WTC11 (cell line): Measurements from ENCODE around the gene PPP1R16B. TPM values are rescaled to one million over a fixed set of nuclear protein-coding genes. Genes with fewer than 3 reads are reported as not detected.

Source experiments
- ATAC-seq: fragments of 200-7000 bp; cut with Tn5 transposase; 2 replicates; pipeline ENCODE4 v1.10.0; 2021; ENCODE audit warnings: mild to moderate bottlenecking, moderate library complexity
- CTCF ChIA-PET: fragments of 300-600 bp; sonication (Branson Sonifier 250); formaldehyde crosslinking; loops from one replicate; lab custom pipeline; 2021; ENCODE audit warnings: antibody characterized with exemption; lab: Charles Lee
- POLR2A ChIA-PET: fragments of 350-600 bp; sonication (Branson Sonifier 250); formaldehyde crosslinking; loops from one replicate; lab custom pipeline; 2021; ENCODE audit warnings: antibody characterized with exemption; lab: Charles Lee
- DNase-seq: peaks from one replicate; pipeline ENCODE4 v3.0.0; 2021; ENCODE audit warnings: low spot score
- H3K27ac Mint-ChIP-seq: 2 replicates; pipeline ENCODE4 v1.8.0; 2021; ENCODE audit warnings: mixed read lengths
- H3K27me3 Mint-ChIP-seq: 2 replicates; pipeline ENCODE4 v1.8.0; 2021; ENCODE audit warnings: low read depth, mild to moderate bottlenecking, moderate library complexity, mixed read lengths
- H3K36me3 Mint-ChIP-seq: 2 replicates; pipeline ENCODE4 v1.8.0; 2021; ENCODE audit warnings: mixed read lengths
- H3K4me1 Mint-ChIP-seq: 2 replicates; pipeline ENCODE4 v1.8.0; 2022; ENCODE audit warnings: mixed read lengths
- H3K4me3 Mint-ChIP-seq: 2 replicates; pipeline ENCODE4 v1.8.0; 2021; ENCODE audit warnings: mild to moderate bottlenecking, moderate library complexity, mixed read lengths
- H3K9me3 Mint-ChIP-seq: 2 replicates; pipeline ENCODE4 v1.8.0; 2021; ENCODE audit warnings: mixed read lengths
- AFF4 ChIP-seq: sonication (generic); formaldehyde crosslinking; IDR thresholded peaks from 2 replicates; pipeline ENCODE4 v1.8.1; 2023; ENCODE audit warnings: mild to moderate bottlenecking, missing genetic modification reagents, borderline replicate concordance
- AR ChIP-seq: fragments of 250-450 bp; sonication (Bioruptor Pico); IDR thresholded peaks from 2 replicates; pipeline ENCODE4 v1.9.0; 2021; ENCODE audit warnings: mild to moderate bottlenecking
- ATF6 ChIP-seq: sonication (generic); formaldehyde crosslinking; IDR thresholded peaks from 2 replicates; pipeline ENCODE4 v1.8.1; 2023; ENCODE audit warnings: mild to moderate bottlenecking, missing genetic modification reagents
- E2F5 ChIP-seq: sonication (generic); formaldehyde crosslinking; IDR thresholded peaks from 2 replicates; pipeline ENCODE4 v1.8.1; 2022; ENCODE audit warnings: mild to moderate bottlenecking, moderate library complexity, missing genetic modification reagents
- FOXJ3 ChIP-seq: sonication (generic); formaldehyde crosslinking; IDR thresholded peaks from 2 replicates; pipeline ENCODE4 v1.9.0; 2021; ENCODE audit warnings: missing genetic modification reagents, mild to moderate bottlenecking, borderline replicate concordance
- FOXP4 ChIP-seq: sonication (generic); formaldehyde crosslinking; IDR thresholded peaks from 2 replicates; pipeline ENCODE4 v1.8.0; 2022; ENCODE audit warnings: mild to moderate bottlenecking, missing genetic modification reagents
- GABPB1 ChIP-seq: sonication (generic); formaldehyde crosslinking; IDR thresholded peaks from 2 replicates; pipeline ENCODE4 v1.8.1; 2023; ENCODE audit warnings: mild to moderate bottlenecking, missing genetic modification reagents
- GRHL2 ChIP-seq: fragments of 250-450 bp; sonication (Bioruptor Pico); IDR thresholded peaks from 2 replicates; pipeline ENCODE4 v1.8.0; 2022; ENCODE audit warnings: mild to moderate bottlenecking, moderate library complexity; ENCODE audit not compliant: insufficient replicate concordance, severe bottlenecking
- HMGA2 ChIP-seq: fragments of 250-450 bp; sonication (Bioruptor Pico); IDR thresholded peaks from 2 replicates; pipeline ENCODE4 v1.4.0; 2021; ENCODE audit warnings: mild to moderate bottlenecking, moderate library complexity
- IRF2 ChIP-seq: sonication (generic); formaldehyde crosslinking; IDR thresholded peaks from 2 replicates; pipeline ENCODE4 v1.8.0; 2022; ENCODE audit warnings: low read depth, missing genetic modification reagents, borderline replicate concordance
- JUN ChIP-seq: sonication (generic); formaldehyde crosslinking; IDR thresholded peaks from 2 replicates; pipeline ENCODE4 v1.8.0; 2023; ENCODE audit warnings: mild to moderate bottlenecking, missing genetic modification reagents
- MXD4 ChIP-seq: fragments of 250-450 bp; sonication (Bioruptor Pico); IDR thresholded peaks from 2 replicates; pipeline ENCODE4 v1.8.0; 2021; ENCODE audit warnings: mild to moderate bottlenecking, moderate library complexity, borderline replicate concordance
- NFYB ChIP-seq: sonication (generic); formaldehyde crosslinking; conservative IDR thresholded peaks from 2 replicates; pipeline ENCODE4 v1.8.0; 2022; ENCODE audit warnings: low read depth, missing genetic modification reagents
- NR1H2 ChIP-seq: sonication (generic); formaldehyde crosslinking; IDR thresholded peaks from 2 replicates; pipeline ENCODE4 v1.9.0; 2021; ENCODE audit warnings: mild to moderate bottlenecking, moderate library complexity, missing genetic modification reagents
- NR2C2 ChIP-seq: sonication (generic); formaldehyde crosslinking; IDR thresholded peaks from 2 replicates; pipeline ENCODE4 v1.8.0; 2022; ENCODE audit warnings: mild to moderate bottlenecking, missing genetic modification reagents
- PRRX2 ChIP-seq: fragments of 250-450 bp; sonication (Bioruptor Pico); IDR thresholded peaks from 2 replicates; pipeline ENCODE4 v1.8.0; 2021; ENCODE audit warnings: mild to moderate bottlenecking
- RELA ChIP-seq: sonication (generic); formaldehyde crosslinking; IDR thresholded peaks from 2 replicates; pipeline ENCODE4 v1.8.1; 2022; ENCODE audit warnings: missing genetic modification reagents, mild to moderate bottlenecking, borderline replicate concordance
- SOX15 ChIP-seq: fragments of 250-450 bp; sonication (Bioruptor Pico); IDR thresholded peaks from 2 replicates; pipeline ENCODE4 v1.9.0; 2021; ENCODE audit warnings: mild to moderate bottlenecking
- TEAD1 ChIP-seq: sonication (generic); formaldehyde crosslinking; IDR thresholded peaks from 2 replicates; pipeline ENCODE4 v1.8.0; 2022; ENCODE audit warnings: mild to moderate bottlenecking, missing genetic modification reagents
- TEAD4 ChIP-seq: sonication (generic); formaldehyde crosslinking; IDR thresholded peaks from 2 replicates; pipeline ENCODE4 v1.8.0; 2022; ENCODE audit warnings: mild to moderate bottlenecking, missing genetic modification reagents
- ZNF263 ChIP-seq: sonication (generic); formaldehyde crosslinking; IDR thresholded peaks from 2 replicates; pipeline ENCODE4 v1.8.1; 2022; ENCODE audit warnings: low read depth, mild to moderate bottlenecking, moderate library complexity, missing genetic modification reagents
- ZNF317 ChIP-seq: sonication (generic); formaldehyde crosslinking; IDR thresholded peaks from 2 replicates; pipeline ENCODE4 v1.8.1; 2023; ENCODE audit warnings: low read depth, mild to moderate bottlenecking, moderate library complexity, missing genetic modification reagents, borderline replicate concordance
- ZNF425 ChIP-seq: fragments of 250-450 bp; sonication (Bioruptor Pico); conservative IDR thresholded peaks from 2 replicates; pipeline ENCODE4 v1.9.0; 2021; ENCODE audit warnings: mild to moderate bottlenecking
- ZNF671 ChIP-seq: fragments of 250-450 bp; sonication (Bioruptor Pico); IDR thresholded peaks from 2 replicates; pipeline ENCODE4 v1.8.0; 2021; ENCODE audit warnings: mild to moderate bottlenecking
- total RNA-seq: library from RNA; stranded (reverse); gene quantifications from 3 replicates; pipeline ENCODE4 v1.2.3, GENCODE V29; 2021

PPP1R16B gene
- total RNA-seq, 1 experiment from 2014 or later, result 12.0 TPM

GRCh38 chr20:38871560-38871953 lies 66.1 kb downstream of the PPP1R16B start (continued):
- TF ChIP-seq GRHL2 (CRISPR knock-in tag) (no peak), IRF2 (CRISPR knock-in tag) (no peak), ZNF671 (CRISPR knock-in tag) (no peak), GABPB1 (CRISPR knock-in tag) (no peak), TEAD1 (no peak), NR2C2 (CRISPR knock-in tag) (no peak), ATF6 (CRISPR knock-in tag) (no peak), AFF4 (CRISPR knock-in tag) (no peak), SOX15 (CRISPR knock-in tag) (no peak), PRRX2 (CRISPR knock-in tag) (no peak), ZNF263 (CRISPR knock-in tag) (no peak), FOXJ3 (CRISPR knock-in tag) (no peak)
- TF ChIP-seq, all 79 proteins: peak for 0

- Mint-ChIP-seq H3K9me3 (no peaks in the 10 kb centered on the region; the same call in 1 of the 2 replicates), H3K36me3 (0 out of 2 replicates have a peak, but pooled peaks cover 3% of the 10 kb centered on the region), H3K4me3 (no peak overlapping the region), H3K27me3 (no peaks in the 10 kb centered on the region; the same call in 1 of the 2 replicates), H3K27ac (peak overlapping the region; percentile 58; the same call in 1 of the 2 replicates), H3K4me1 (peaks cover 35% of the 10 kb centered on the region)
- ATAC-seq, result no peak
- ChIA-PET POLR2A (no interaction called here), CTCF (no interaction called here)
- no peak for DNase-seq
- no peak for TF ChIP-seq ZNF317 (CRISPR knock-in tag)
- no peak for TF ChIP-seq JUN (CRISPR knock-in tag)
- TF ChIP-seq MXD4, result no peak
- TF ChIP-seq AR (CRISPR knock-in tag), result no peak
- no peak for TF ChIP-seq NR1H2 (CRISPR knock-in tag)
- TF ChIP-seq RELA (CRISPR knock-in tag), result no peak
- no peak for TF ChIP-seq E2F5 (CRISPR knock-in tag)
- TF ChIP-seq TEAD4 (CRISPR knock-in tag), result no peak
- no peak for TF ChIP-seq NFYB (CRISPR knock-in tag)
- no peak for TF ChIP-seq FOXP4 (CRISPR knock-in tag)
- TF ChIP-seq HMGA2, result no peak
- TF ChIP-seq FOXJ3 (CRISPR knock-in tag), result no peak
- TF ChIP-seq ZNF425, result no peak
- TF ChIP-seq ZNF263 (CRISPR knock-in tag), result no peak
Observed at GRCh38 chr20:38872036-38872435, 66.5 kb downstream of the PPP1R16B start.
